ENCODE data around the gene ZNF217.

DNA sequence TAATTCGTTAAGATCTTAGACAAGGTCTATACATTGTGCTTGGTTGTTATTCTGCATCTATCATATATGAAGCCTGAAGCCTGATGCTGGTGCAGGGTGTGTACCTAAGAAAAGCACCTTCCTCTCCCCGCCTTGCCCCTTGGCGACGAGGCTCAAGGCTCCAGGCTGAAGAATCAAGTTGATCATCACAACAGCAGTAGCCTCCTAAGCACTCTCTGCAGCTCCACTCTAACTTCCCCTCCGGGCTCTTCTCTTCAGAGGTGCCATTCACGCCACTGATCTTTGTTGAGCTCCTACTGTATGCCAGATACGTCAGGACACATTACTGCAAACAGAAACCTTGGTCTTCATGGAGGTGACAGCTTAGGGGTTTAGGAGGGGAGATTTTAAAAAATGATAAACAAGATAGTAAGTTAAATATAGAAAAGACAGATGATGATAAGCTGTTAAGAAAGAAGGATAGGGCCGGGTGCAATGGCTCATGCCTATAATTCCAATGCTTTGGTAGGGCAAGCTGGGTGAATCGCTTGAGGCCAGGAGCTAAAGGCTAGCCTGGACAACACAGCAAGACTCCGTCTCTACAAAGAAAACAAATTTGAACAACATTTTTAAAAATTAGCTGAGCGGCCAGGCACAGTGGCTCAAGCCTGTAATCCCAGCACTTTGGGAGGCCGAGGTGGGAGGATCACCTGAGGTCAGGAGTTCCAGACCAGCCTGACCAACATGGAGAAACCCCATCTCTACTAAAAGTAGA lies 38.4 kb upstream of the ZNF217 start:
- no peak for TF ChIP-seq CTCF (conservative IDR thresholded peaks at IDR 0.05 in 1 of 2, IDR thresholded peaks at IDR 0.05 in 1 of 2; ENCODE audit: low read depth in 1 of 2, low read length in 2 of 2)
- TF ChIP-seq EZH2 (IDR thresholded peaks at IDR 0.05; ENCODE audit: low read length, missing control alignments): no peak

Measured in fibroblast of lung (primary cell).